Loucy (cell line): Measurements from ENCODE around the gene VMP1.
A peak's percentile ranks its signal among the peaks of the same experiment; 100 is the strongest.

Source experiments
- H2AFZ ChIP-seq: fragments of 200-600 bp; sonication (generic); 2 replicates; pipeline ENCODE4 v1.6.0; 2016; ENCODE audit warnings: antibody characterized with exemption, mild to moderate bottlenecking, low read length, moderate library complexity
- H3F3A ChIP-seq: fragments of 200-600 bp; 2 replicates; pipeline ENCODE4 v1.6.0; 2016; ENCODE audit warnings: antibody characterized with exemption, low read depth, mild to moderate bottlenecking
- H3K27me3 ChIP-seq: fragments of 200-600 bp; sonication (generic); 2 replicates; pipeline ENCODE4 v1.6.1; 2014; ENCODE audit warnings: low read length, mild to moderate bottlenecking; ENCODE audit not compliant: insufficient read depth, poor library complexity, severe bottlenecking
- H3K36me3 ChIP-seq: fragments of 200-600 bp; sonication (generic); 2 replicates; pipeline ENCODE4 v1.6.1; 2016; ENCODE audit warnings: low read length; ENCODE audit not compliant: insufficient read depth
- H3K4me1 ChIP-seq: fragments of 200-600 bp; sonication (generic); 2 replicates; pipeline ENCODE4 v1.5.1; 2014; ENCODE audit warnings: low read length, mild to moderate bottlenecking; ENCODE audit not compliant: insufficient read depth, poor library complexity, severe bottlenecking
- H3K4me2 ChIP-seq: fragments of 200-600 bp; sonication (generic); 2 replicates; pipeline ENCODE4 v1.6.0; 2014; ENCODE audit warnings: antibody characterized with exemption, low read length, low read depth, mild to moderate bottlenecking; ENCODE audit not compliant: poor library complexity, severe bottlenecking
- H3K4me3 ChIP-seq: fragments of 200-600 bp; sonication (generic); 2 replicates; pipeline ENCODE4 v1.5.1; 2014; ENCODE audit warnings: low read length, mild to moderate bottlenecking, mixed read lengths; ENCODE audit not compliant: poor library complexity, severe bottlenecking
- H3K79me2 ChIP-seq: fragments of 200-600 bp; sonication (generic); 2 replicates; pipeline ENCODE4 v1.6.1; 2014; ENCODE audit warnings: low read length; ENCODE audit not compliant: insufficient read depth
- H3K9ac ChIP-seq: fragments of 200-600 bp; sonication (generic); 2 replicates; pipeline ENCODE4 v1.6.0; 2014; ENCODE audit warnings: mild to moderate bottlenecking, low read depth, low read length, moderate library complexity; ENCODE audit not compliant: poor library complexity, severe bottlenecking
- H3K9me2 ChIP-seq: fragments of 200-600 bp; sonication (generic); replicated peaks from 2 replicates; pipeline ENCODE4 v1.6.1; 2016; ENCODE audit warnings: low read depth, low read length, mixed read lengths
- H3K9me3 ChIP-seq: fragments of 200-600 bp; sonication (generic); 2 replicates; pipeline ENCODE4 v1.6.1; 2014; ENCODE audit warnings: mild to moderate bottlenecking, antibody characterized with exemption, low read length, low read depth; ENCODE audit not compliant: insufficient read depth
- H4K20me1 ChIP-seq: fragments of 200-600 bp; sonication (generic); 2 replicates; pipeline ENCODE4 v1.6.0; 2014; ENCODE audit warnings: antibody characterized with exemption, low read length, mild to moderate bottlenecking; ENCODE audit not compliant: insufficient read depth, poor library complexity, severe bottlenecking
- CTCF ChIP-seq: fragments of 200-600 bp; sonication (generic); conservative IDR thresholded peaks from 2 replicates; pipeline ENCODE4 v1.5.1; 2014; ENCODE audit warnings: mild to moderate bottlenecking, antibody characterized with exemption, low read length
- EZH2phosphoT487 ChIP-seq: fragments of 200-600 bp; IDR thresholded peaks from 2 replicates; pipeline ENCODE4 v1.6.1; 2018; ENCODE audit warnings: antibody characterized with exemption, mild to moderate bottlenecking, moderate library complexity, borderline replicate concordance

Gene VMP1

DNA sequence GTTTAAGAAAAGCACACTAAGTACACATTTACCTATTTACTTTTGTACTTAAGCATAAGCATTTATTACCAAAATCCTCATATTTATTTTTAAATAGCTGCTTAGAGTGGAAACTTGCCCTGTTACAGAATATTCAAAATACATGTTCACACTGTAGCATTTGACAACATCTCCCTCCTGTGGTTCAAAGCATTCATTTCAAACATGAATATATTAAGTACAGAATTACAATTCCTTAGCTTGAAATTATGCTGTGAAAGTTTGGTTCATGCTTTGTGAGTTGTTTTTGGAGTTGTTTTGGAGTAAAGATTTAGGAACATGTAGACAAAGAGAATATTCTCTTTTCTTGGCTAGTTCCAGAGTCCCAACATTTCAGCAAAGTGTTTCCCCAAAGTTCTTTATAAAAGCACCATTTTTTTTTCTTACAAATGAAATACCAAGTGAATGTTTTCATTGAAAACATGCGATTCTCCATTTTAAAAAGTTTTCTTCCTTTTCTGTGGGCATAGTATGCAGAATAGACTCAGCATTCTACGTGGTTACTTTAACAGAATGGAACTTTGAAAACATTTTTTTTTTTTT lies 152.1 kb downstream of the VMP1 start:
- Histone ChIP-seq H3K9me3 (no peaks in the 10 kb centered on the region), H2AFZ (no peak overlapping the region), H3K9me2 (no peaks in the 10 kb centered on the region), H3F3A (no peaks in the 10 kb centered on the region), H3K4me3 (no peak overlapping the region), H3K27me3 (no peaks in the 10 kb centered on the region), H3K4me1 (no peaks in the 10 kb centered on the region), H4K20me1 (no peaks in the 10 kb centered on the region), H3K9ac (no peak overlapping the region), H3K36me3 (no peaks in the 10 kb centered on the region), H3K4me2 (no peak overlapping the region), H3K79me2 (no peaks in the 10 kb centered on the region)
- TF ChIP-seq CTCF (peak; percentile 75), EZH2phosphoT487 (no peak)

DNA sequence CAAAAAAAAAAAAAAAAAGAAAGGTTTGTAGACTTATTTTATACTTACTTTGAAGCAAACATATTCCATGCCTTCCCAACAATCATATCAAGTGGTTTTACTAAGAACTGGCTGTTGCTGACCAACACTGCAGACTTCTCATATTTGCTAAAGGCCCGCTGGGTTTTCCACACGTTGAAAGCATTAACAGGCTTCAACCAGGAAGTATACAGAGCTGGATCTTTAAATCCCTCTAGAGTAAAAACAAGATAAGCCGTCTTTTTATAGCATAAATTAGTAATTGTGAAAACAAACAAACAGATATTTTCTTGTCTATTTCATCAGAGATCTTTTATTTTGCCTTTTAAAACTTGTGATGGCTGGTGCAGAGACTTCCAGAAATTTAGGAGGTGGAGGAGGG lies 156.2 kb downstream of the VMP1 start:
- no peaks in the 10 kb centered on the region for H3K27me3 ChIP-seq
- no peaks in the 10 kb centered on the region for H3K4me1 ChIP-seq
- H3F3A ChIP-seq = no peaks in the 10 kb centered on the region
- no peaks in the 10 kb centered on the region for H3K9me3 ChIP-seq
- H3K4me3 ChIP-seq = no peak overlapping the region
- no peaks in the 10 kb centered on the region for H4K20me1 ChIP-seq
- H3K9me2 ChIP-seq = no peaks in the 10 kb centered on the region
- H2AFZ ChIP-seq = no peak overlapping the region
- no peak overlapping the region for H3K4me2 ChIP-seq
- no peaks in the 10 kb centered on the region for H3K79me2 ChIP-seq
- H3K9ac ChIP-seq = no peak overlapping the region
- TF ChIP-seq EZH2phosphoT487 (no peak), CTCF (no peak)
- no peaks in the 10 kb centered on the region for H3K36me3 ChIP-seq

GRCh38 chr17:59869941-59870218 lies 162.4 kb downstream of the VMP1 start:
- no peaks in the 10 kb centered on the region for H3K36me3 ChIP-seq
- H3K4me1 ChIP-seq = no peaks in the 10 kb centered on the region
- H3F3A ChIP-seq = no peaks in the 10 kb centered on the region
- TF ChIP-seq EZH2phosphoT487 = no peak
- no peak for TF ChIP-seq CTCF
- no peaks in the 10 kb centered on the region for H4K20me1 ChIP-seq
- H3K9me2 ChIP-seq = no peaks in the 10 kb centered on the region
- H3K9ac ChIP-seq = no peak overlapping the region
- no peaks in the 10 kb centered on the region for H3K27me3 ChIP-seq
- no peak overlapping the region for H3K4me2 ChIP-seq
- no peak overlapping the region for H2AFZ ChIP-seq
- no peaks in the 10 kb centered on the region for H3K9me3 ChIP-seq
- H3K79me2 ChIP-seq = no peaks in the 10 kb centered on the region
- no peak overlapping the region for H3K4me3 ChIP-seq
